ACC112 (cell line): ENCODE data around the gene ABRACL.
"Not testable (repeated sequence)": the region's sequence is repeated elsewhere in the genome, so short reads cannot be mapped to it uniquely, and the experiment has no call there.

ENCODE experiments used
- H2AFZ ChIP-seq: fragments of 200-600 bp; sonication (generic); one replicate; pipeline ENCODE4 v1.6.0; 2017; ENCODE audit warnings: antibody characterized with exemption, low read length; ENCODE audit not compliant: unreplicated experiment
- H3K27ac ChIP-seq: fragments of 200-600 bp; sonication (generic); 2 replicates; pipeline ENCODE4 v1.5.1; 2014; ENCODE audit warnings: low read depth, mild to moderate bottlenecking, antibody characterized with exemption, low read length, moderate library complexity
- H3K27me3 ChIP-seq: fragments of 200-600 bp; sonication (generic); 2 replicates; pipeline ENCODE4 v1.6.1; 2014; ENCODE audit warnings: mild to moderate bottlenecking, antibody characterized with exemption, low read length, moderate library complexity, mixed read lengths; ENCODE audit not compliant: insufficient read depth
- H3K36me3 ChIP-seq: fragments of 200-600 bp; sonication (generic); 2 replicates; pipeline ENCODE4 v1.6.1; 2016; ENCODE audit warnings: mild to moderate bottlenecking, antibody characterized with exemption, low read length, moderate library complexity, mixed read lengths; ENCODE audit not compliant: insufficient read depth
- H3K4me1 ChIP-seq: fragments of 200-600 bp; sonication (generic); one replicate; pipeline ENCODE4 v1.6.1; 2016; ENCODE audit warnings: low read length, mixed read lengths; ENCODE audit not compliant: insufficient read depth, unreplicated experiment, control insufficient read depth
- H3K4me3 ChIP-seq: fragments of 200-600 bp; sonication (generic); 2 replicates; pipeline ENCODE4 v1.5.1; 2014; ENCODE audit warnings: mild to moderate bottlenecking, low read depth, low read length
- H3K79me2 ChIP-seq: fragments of 200-600 bp; sonication (generic); one replicate; pipeline ENCODE4 v1.6.0; 2016; ENCODE audit warnings: low read length; ENCODE audit not compliant: control insufficient read depth, unreplicated experiment, insufficient read depth

Gene ABRACL

GRCh38 chr6:139011980-139012379 is 16.6 kb upstream of the ABRACL start:
- H3K79me2 ChIP-seq = no peaks in the 10 kb centered on the region
- no peaks in the 10 kb centered on the region for H3K36me3 ChIP-seq

GRCh38 chr6:139013185-139013800 is 15.3 kb upstream of the ABRACL start:
- H3K79me2 ChIP-seq = no peaks in the 10 kb centered on the region
- H3K27ac ChIP-seq = no peak overlapping the region
- H3K27me3 ChIP-seq = no peaks in the 10 kb centered on the region
- H3K4me3 ChIP-seq = no peak overlapping the region
- H3K4me1 ChIP-seq = no peaks in the 10 kb centered on the region
- no peak overlapping the region for H2AFZ ChIP-seq
- no peaks in the 10 kb centered on the region for H3K36me3 ChIP-seq

More at GRCh38 chr6:139011980-139012379, 16.6 kb upstream of the ABRACL start:
- Histone ChIP-seq H3K4me3 (no peak overlapping the region), H2AFZ (no peak overlapping the region), H3K27ac (no peak overlapping the region), H3K4me1 (no peaks in the 10 kb centered on the region), H3K27me3 (no peaks in the 10 kb centered on the region)

- Histone ChIP-seq H2AFZ (no peak overlapping the region), H3K4me1 (no peaks in the 10 kb centered on the region), H3K27ac (no peak overlapping the region), H3K27me3 (no peaks in the 10 kb centered on the region), H3K4me3 (no peak overlapping the region), H3K79me2 (no peaks in the 10 kb centered on the region), H3K36me3 (no peaks in the 10 kb centered on the region)
Measured at GRCh38 chr6:139014945-139015344, 13.6 kb upstream of the ABRACL start.

GRCh38 chr6:139016337-139017213 is 12.0 kb upstream of the ABRACL start:
- H3K79me2 ChIP-seq = no peaks in the 10 kb centered on the region
- no peaks in the 10 kb centered on the region for H3K27me3 ChIP-seq
- H3K4me1 ChIP-seq = no peaks in the 10 kb centered on the region
- H3K4me3 ChIP-seq = no peak overlapping the region
- H3K27ac ChIP-seq = no peak overlapping the region
- H2AFZ ChIP-seq = no peak overlapping the region
- no peaks in the 10 kb centered on the region for H3K36me3 ChIP-seq

- Histone ChIP-seq H2AFZ (no peak overlapping the region), H3K4me3 (no peak overlapping the region), H3K79me2 (no peaks in the 10 kb centered on the region), H3K4me1 (no peaks in the 10 kb centered on the region), H3K27me3 (no peaks in the 10 kb centered on the region), H3K36me3 (no peaks in the 10 kb centered on the region), H3K27ac (no peak overlapping the region)
Measured at GRCh38 chr6:139017227-139017626, 11.3 kb upstream of the ABRACL start.

- Histone ChIP-seq H3K4me1 (no peaks in the 10 kb centered on the region), H3K27ac (no peak overlapping the region), H3K79me2 (no peaks in the 10 kb centered on the region), H2AFZ (no peak overlapping the region), H3K4me3 (no peak overlapping the region), H3K27me3 (no peaks in the 10 kb centered on the region), H3K36me3 (no peaks in the 10 kb centered on the region)
Measured at GRCh38 chr6:139019722-139020121, 8.8 kb upstream of the ABRACL start.

DNA sequence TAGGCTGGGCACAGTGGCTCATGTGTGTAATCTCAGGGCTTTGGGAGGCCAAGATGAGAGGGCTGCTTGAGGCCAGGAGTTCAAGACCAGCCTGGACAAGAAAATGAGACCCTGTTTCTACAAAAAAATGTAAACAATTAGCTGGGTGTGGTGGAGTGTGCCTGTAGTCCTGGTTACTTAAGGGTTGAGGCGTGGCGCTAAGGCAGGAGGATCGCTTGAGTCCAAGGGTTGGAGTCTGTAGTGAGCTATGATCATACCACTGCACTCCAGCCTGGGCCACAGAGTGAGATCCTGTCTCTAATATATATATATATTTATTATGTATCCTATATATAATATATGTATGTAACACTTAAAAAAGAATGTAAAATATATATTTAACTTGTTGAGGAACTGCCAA is 7.9 kb upstream of the ABRACL start:
- H2AFZ ChIP-seq = no peak overlapping the region
- H3K4me3 ChIP-seq = no peak overlapping the region
- H3K79me2 ChIP-seq = no peaks in the 10 kb centered on the region
- H3K27me3 ChIP-seq = no peaks in the 10 kb centered on the region
- no peaks in the 10 kb centered on the region for H3K4me1 ChIP-seq
- H3K36me3 ChIP-seq = no peaks in the 10 kb centered on the region
- H3K27ac ChIP-seq = no peak overlapping the region

- H3K36me3 ChIP-seq, H2AFZ ChIP-seq, H3K27ac ChIP-seq, H3K4me3 ChIP-seq, H3K27me3 ChIP-seq: not testable (repeated sequence)
- Histone ChIP-seq H3K79me2 (peaks cover 10% of the 10 kb centered on the region), H3K4me1 (peaks cover 13% of the 10 kb centered on the region)
Measured at GRCh38 chr6:139025416-139025815, 3.1 kb upstream of the ABRACL start.

DNA sequence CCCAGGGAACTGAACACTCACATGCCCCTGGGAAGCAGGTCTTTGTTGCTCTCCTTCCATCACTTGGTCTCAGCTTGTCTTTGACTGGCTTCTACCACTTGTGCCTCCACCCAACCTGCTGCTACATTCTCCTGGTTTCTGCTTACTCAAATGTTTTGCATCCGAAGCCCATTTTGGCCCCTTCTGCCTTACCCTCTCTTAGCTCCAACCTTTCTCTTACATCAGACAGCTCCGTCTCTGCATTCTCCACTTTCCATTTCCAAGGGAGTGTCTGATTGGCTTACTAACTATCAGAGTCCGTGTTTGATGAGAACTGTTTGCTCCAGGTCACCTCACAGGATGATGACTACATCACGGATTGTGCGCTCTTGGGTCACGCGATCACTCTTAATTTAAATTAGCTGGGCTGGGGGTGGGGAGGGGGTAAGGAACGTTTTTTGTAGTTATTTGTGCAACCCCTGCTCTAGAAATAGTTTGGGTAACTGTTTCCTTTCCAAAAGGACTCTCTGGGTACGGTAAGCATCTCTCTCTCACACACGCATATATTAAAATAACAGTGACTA is 844 bp upstream of the ABRACL start:
- Histone ChIP-seq H3K79me2 (peaks cover 18% of the 10 kb centered on the region), H3K36me3 (no peaks in the 10 kb centered on the region), H3K4me1 (peaks cover 13% of the 10 kb centered on the region), H3K4me3 (peak overlapping the region; percentile 89), H3K27me3 (no peaks in the 10 kb centered on the region), H2AFZ (peak overlapping the region; percentile 71), H3K27ac (peak overlapping the region; percentile 7; the same call in 1 of the 2 replicates)

- Histone ChIP-seq H3K4me1 (peaks cover 13% of the 10 kb centered on the region), H3K79me2 (peaks cover 20% of the 10 kb centered on the region), H3K36me3 (no peaks in the 10 kb centered on the region)
Measured at GRCh38 chr6:139028215-139028657, 309 bp upstream of the ABRACL start.

More at GRCh38 chr6:139028215-139028657, 309 bp upstream of the ABRACL start:
- peak overlapping the region; percentile 7; the same call in 1 of the 2 replicates for H3K27ac ChIP-seq
- H3K4me3 ChIP-seq = peak overlapping the region; percentile 89
- no peaks in the 10 kb centered on the region for H3K27me3 ChIP-seq
- peak overlapping the region; percentile 71 for H2AFZ ChIP-seq
